GM12892 (cell line): ENCODE data around the gene ESPL1.

Source experiments
- DNase-seq: peaks from one replicate; pipeline ENCODE4 v3.0.0; 2011; ENCODE audit not compliant: insufficient read length
- FAIRE-seq: peaks from 2 replicates; lab custom pipeline; 2011; peaks lifted over from hg19 to GRCh38; lab: Jason Lieb, UNC
- POLR2A ChIP-seq: IDR thresholded peaks from 2 replicates; pipeline ENCODE4 v1.6.1; 2011; ENCODE audit warnings: low read depth, low read length, control low read depth
- POLR2AphosphoS5 ChIP-seq: IDR thresholded peaks from 2 replicates; pipeline ENCODE4 v1.6.1; 2011; ENCODE audit warnings: low read depth, low read length, control low read depth
- TAF1 ChIP-seq: IDR thresholded peaks from 2 replicates; pipeline ENCODE4 v1.6.1; 2011; ENCODE audit warnings: low read depth, mild to moderate bottlenecking, control low read depth, low read length, borderline replicate concordance

ESPL1 gene

DNA sequence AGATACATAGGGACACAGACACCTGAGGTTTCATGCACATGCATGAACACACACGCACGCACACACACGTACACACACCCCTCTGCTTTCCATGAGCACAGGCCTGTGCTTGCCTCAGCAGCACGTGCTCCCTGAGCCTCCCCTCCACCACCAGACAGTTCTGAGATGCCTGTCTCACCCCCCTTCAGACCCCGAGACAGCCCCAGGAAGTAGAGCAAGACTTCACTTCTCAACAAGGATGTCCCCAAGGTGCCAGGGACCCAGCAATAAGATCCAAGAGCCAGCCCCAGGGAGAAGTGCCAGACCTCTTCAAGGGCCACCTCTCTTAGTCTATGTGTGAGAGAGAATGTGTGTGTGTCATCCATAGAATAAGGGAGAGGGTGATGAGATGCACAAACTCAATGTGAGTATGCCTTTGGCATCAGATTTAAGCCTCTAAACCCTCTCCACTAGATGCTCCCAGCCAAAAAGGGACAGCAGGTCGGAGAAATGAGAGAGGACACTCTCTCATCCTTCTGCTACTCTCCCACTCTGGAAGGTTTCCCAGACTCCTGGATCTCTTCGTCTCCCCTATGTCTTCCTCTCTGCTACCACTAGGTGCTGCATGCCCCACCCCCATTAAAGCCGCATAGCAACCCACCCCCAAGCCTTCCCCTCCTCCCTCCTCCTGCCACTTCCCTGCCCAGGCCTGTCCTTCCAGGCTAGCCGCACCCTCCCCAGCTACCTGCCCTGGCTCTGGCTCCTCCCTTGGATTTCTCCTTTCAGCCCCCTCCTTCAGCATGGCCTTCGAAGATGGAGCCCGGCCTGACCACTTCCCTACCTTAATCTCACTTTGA, 43.8 kb upstream of the ESPL1 start:
- FAIRE-seq, result no peak
- TF ChIP-seq TAF1, result no peak
- TF ChIP-seq POLR2A, result no peak
- TF ChIP-seq POLR2AphosphoS5, result no peak
- no peak for DNase-seq

DNA sequence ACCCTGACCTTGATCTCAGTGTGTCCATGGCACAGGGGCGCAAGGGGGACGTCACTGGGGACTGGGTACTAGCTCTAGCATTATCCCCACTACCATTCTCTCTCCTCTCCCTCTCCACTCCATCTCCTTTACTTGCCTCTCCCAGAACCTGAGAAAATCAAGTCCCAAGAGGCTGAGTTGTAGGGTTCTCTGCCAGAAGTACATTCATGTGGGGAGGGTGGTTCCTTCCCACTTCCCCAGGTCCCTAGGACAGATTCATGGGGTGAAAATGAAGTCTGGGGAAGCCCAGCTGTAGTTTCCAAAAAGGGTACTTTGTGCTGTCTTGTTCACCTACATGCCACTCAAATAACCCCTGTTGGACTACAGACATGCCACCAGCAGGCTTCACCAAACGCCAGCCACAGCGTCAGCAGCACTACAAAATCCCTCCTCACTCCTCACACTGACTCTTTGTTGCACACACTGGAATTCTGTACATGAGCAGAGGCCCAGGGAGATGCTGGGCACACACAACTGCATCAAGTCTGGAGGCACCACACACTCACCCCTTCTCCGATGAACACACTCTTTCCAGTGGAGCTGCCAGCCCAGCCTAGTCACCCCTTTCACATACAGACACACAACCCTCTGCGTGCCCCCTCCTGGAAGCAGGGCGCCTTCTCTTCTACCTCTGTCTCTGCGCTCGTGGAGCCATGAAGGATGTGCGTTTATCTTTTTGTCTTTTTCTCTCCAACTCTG, 43.0 kb upstream of the ESPL1 start:
- FAIRE-seq, result no peak
- no peak for DNase-seq
- TF ChIP-seq POLR2AphosphoS5, result no peak
- TF ChIP-seq POLR2A, result no peak
- no peak for TF ChIP-seq TAF1

DNA sequence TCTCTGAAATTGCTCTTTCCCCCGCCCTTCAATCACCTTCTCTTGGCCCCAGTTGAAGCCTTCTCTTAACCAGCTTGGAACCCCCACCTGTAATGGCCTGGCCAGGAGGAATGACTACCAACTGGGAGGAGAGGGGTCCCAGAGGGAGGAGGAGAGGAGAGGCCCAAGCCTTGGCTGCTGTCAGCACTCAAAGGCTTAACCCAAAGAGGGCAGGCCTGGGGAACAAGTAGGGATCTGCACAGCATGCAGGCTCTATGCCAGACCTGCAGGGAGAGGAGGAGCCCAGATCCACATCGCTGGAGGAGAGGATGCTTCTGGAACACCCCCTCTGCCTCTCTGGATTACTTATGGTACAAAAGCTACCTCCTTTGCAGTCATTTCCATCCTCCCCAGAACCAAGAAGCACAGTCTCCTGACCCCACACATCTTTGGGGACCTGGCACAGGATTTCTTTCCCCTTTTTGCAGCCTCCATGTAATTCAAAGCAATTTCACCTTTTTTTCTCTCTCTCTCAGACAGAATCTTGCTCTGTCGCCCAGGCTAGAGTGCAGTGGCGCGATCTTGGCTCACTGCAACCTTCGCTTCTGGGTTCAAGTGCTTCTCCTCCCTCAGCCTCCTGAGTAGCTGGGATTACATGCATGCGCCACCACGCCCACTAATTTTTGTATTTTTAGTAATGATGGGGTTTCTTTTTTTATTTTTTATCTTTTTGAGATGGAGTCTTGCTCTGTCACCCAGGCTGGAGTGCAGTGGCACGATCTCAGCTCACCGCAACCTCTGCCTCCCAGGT, 42.3 kb upstream of the ESPL1 start:
- TF ChIP-seq TAF1, result no peak
- TF ChIP-seq POLR2AphosphoS5, result no peak
- TF ChIP-seq POLR2A, result no peak
- FAIRE-seq (no peak), DNase-seq (no peak)

DNA sequence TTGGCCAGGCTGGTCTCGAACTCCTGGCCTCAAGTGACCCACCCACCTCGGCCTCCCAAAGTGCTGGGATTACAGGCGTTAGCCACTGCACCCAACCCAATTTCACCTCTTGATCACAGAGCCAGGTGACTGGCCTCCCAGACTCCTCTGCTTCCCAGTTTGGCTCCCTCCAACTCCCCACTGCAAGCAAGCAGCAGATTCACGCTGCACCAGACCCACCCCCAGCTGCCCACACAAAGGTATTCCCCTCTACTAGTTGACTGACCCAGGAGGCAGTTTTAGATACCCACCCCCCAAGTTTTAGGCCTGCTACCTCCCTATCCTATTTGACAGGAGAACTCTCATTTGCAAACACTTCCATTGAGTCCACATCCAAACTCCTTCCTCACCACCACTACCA, 41.3 kb upstream of the ESPL1 start:
- TF ChIP-seq POLR2AphosphoS5 (no peak), POLR2A (no peak), TAF1 (no peak)
- FAIRE-seq, result no peak
- no peak for DNase-seq

DNA sequence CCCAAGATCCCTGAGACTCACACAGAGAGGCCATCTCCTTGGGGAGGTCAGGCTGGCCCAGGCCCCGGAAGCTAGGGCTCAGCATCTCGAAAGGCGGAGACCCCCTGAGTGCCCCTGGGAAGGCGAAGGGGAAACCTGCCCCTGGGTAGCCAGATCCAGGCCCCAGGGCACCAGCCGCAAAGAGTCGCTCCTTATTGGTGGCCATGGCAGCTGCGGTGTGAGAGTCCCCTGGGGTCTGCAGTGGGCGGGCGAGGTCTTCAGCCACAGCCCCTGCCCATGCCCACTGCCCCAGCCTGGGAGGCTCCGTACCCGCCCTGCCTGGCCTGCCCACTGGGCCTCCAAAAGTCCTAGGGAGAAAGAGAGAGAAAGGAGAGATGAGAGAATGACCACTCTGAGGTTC, 40.8 kb upstream of the ESPL1 start:
- no peak for FAIRE-seq
- no peak for DNase-seq
- no peak for TF ChIP-seq POLR2A
- TF ChIP-seq POLR2AphosphoS5, result no peak
- no peak for TF ChIP-seq TAF1

DNA sequence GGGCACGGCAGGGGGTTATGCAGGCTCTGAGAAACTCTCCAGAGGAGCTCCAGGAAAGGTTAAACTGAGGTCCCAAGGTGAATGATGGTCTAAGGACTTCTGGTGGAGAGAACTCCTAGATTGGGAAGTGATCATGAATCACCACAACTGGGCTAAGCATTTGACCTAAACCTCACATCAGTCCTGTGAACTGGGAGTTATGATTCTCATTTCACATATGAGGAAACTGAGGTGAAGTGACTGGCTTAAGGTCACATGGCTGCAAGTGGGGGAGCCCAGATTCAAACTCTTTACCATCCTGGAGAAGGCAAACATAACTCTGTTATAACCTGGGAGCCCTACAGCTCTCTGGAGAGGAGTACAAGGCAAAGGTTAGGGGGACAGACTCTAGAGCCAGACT, 40.3 kb upstream of the ESPL1 start:
- TF ChIP-seq TAF1 (no peak), POLR2A (no peak)
- DNase-seq (no peak), FAIRE-seq (no peak)

DNA sequence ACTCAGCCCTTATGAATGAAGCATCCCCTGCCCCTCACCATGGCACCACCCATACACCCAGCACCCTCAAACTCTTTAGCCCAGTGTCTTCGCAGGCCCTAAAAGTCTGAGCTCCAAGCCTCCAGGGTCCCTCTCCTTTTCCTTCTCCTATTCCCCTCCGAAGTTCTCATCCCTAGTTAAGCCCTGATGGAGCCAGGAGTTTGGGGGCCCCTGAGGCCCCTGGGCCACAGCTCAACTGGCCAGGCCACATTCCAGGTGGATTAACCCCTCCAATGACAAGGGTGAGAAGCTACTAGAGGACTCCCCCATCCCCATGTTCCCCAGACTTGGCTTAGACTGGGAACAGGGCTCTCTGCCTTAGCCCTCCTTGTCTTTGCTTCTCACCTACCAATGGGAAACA, 38.6 kb upstream of the ESPL1 start:
- no peak for DNase-seq
- TF ChIP-seq TAF1, result no peak
- no peak for TF ChIP-seq POLR2AphosphoS5
- TF ChIP-seq POLR2A, result no peak
- no peak for FAIRE-seq

DNA sequence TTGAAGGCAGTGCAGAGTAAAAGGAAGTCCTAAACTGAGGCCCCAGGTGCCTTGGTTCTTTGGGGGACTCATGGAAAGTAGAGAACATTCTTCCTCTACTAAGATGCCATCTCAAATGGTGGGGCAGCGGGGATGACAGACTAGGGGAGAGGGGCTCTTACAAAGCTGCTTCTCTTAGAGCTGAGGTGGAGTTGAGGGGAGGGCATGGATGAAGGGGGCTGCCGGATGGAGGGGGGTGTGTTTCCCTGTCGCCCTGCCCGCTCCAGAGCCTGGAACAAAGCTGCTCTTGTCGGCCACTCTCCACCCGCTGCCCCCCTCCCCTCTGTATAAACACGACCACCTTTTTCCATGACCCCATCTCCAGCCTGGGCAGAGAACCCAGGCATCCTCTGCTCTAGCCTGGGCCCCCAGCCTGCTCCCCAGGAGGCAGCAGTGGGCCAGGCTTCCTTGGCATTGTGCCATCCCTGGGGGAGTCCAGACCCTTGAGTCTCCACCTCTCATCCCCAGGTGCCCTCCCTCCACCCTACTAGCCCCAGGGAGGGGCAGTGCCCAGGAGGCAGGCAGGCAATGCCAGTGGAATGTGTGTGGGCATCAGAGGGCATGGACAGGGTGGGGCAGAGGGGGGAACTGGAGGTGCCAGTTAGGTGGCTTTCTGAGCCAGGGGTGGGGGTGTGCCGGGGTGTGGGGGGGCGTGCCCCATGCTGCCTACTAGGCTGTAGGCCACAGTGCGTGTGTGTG, 37.8 kb upstream of the ESPL1 start:
- DNase-seq (no peak), FAIRE-seq (no peak)
- no peak for TF ChIP-seq POLR2AphosphoS5
- no peak for TF ChIP-seq TAF1
- no peak for TF ChIP-seq POLR2A

DNA sequence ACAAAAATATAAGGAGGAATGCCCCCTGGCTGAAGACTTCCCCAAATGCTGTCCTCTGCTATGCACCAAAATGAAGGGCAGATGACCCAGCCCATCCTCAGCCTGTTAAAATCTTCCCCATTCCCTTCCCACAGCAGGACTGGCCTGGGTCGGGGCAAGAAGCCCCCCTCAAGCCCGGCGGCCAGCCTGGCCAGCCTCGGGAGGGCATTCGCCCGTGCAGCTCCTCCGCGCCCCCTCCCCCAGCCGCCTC, 36.5 kb upstream of the ESPL1 start:
- TF ChIP-seq TAF1, result no peak
- no peak for TF ChIP-seq POLR2AphosphoS5
- TF ChIP-seq POLR2A, result no peak
- FAIRE-seq, result no peak
- DNase-seq, result no peak

DNA sequence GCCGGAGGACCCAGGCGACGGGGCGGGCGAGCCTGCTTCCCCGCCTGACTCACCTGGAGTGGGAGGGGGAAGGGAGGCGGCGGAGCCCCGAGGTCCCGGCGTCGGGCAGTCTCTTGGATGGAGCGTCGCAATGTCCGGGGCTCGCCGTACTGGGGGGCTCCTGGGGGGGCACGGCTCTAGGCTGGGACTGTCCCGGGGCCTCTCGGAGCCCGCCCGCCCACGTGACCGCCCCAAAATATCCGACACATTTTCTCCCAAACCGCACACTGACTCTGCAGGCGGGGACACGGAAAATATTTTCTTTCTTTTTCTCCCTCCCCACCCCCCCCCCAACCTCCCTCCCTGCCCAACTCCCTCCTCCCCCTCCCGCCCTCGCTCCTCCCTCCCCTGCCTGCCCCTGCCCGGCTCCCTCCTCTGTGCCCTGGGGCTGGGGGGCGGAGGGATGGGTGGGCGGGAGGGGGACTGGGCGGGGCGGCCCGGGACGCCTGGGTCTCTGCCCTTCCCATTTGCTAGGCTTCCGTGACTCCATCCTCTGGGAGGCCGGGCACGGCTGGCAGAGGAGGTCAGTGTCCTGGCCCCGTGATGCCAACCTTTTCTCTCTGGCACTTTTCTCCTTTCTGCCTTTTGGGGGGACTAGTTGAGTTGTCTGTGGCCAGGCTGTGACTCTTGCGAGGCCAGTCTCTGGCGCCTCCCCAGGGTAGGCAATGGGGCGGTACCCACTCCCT, 36.0 kb upstream of the ESPL1 start, which contains the start of gene RARG:
TSS of gene RARG (minus strand) at position 289 of the 725 bp plus-strand sequence. CDS start 4,664 bp downstream, outside the sequence.
- peak; percentile 58 for DNase-seq
- TF ChIP-seq POLR2A, result no peak
- no peak for TF ChIP-seq POLR2AphosphoS5
- no peak for TF ChIP-seq TAF1
- FAIRE-seq, result no peak

DNA sequence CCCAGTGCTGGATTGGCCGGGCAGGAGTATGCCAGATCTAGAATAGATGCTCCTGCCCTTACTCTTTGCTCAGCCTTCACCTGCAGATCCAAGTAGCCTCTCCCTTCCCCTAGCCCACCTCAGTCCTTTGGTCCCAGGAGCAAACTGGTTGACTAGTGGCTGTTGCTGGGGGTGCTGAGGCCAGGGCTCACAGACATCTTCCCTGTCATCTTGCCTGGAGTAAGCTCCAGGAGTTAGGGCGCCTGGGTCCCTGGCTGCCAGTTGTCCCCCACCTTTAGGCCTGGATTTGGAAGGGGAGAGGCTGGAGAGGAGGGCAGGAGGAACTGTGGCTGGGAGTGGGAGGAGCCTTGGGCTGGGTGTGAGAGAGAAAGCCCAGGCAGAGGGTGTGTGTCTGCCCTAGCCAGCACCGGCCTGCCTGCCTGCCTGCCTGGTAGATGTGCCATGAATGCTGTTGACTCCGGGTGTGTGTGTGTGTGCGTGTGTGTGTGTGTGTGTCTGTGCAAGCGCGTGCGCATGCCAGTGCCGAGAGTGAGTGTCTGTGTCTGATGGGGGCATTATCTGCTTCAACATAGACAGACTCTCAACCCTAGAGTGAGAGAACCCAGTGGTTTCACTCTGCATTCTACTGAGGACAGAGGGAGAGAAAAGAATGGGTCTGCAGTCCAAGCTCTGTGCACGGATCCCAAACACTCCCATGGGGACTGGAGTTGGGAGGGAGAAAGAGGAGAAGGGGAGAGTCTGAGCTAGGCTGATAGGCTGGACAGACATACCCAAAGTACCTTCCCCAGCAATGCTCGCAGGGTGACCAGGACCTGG, 35.2 kb upstream of the ESPL1 start:
- TF ChIP-seq POLR2AphosphoS5 (no peak), POLR2A (no peak), TAF1 (no peak)
- FAIRE-seq, result peak; percentile 17
- peak; percentile 52 for DNase-seq
